HG03571 (cell line): Measurements from ENCODE around the gene PLEKHG2.

Experiments
- ATAC-seq: cut with Tn5 transposase; IDR thresholded peaks from one replicate; pipeline ENCODE4 v1.9.1; 2021; ENCODE audit not compliant: unreplicated experiment

The PLEKHG2 gene

DNA sequence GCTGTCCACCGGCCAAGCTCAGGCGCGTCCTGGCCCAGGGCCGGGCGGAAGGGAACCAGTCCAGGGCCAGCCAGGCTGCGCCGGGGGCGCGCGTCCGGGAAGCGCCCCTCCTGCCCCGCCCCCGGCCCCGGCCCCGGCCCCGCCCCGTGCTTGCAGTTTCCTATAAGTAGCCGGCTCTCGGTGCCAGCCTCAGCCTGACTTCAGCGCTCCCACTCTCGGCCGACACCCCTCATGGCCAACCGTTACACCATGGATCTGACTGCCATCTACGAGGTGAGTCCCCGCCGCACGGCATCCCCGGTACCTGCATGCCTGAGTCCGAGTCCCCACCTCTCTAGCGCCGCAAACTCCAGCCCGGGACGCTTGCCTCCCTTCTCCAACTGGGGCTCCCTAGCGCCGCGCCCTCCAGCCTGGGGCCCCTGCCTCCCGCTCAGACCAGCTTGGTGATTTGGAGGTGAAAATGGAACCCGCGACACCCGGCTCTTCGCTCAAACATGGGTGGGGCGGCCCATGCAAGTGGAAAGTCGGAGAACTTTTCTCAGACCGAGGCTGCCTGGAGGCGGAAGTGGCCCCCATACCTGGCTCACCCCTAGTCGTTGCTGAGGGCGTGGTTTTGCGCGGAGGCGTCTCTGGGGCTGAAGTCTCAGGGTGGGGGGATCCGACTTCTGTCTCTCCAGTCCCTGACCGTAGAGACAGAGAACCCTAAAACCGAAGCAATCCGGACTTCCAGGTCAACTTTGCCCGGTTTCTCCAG, 5.6 kb upstream of the PLEKHG2 start, which contains the start of gene ZFP36:
ZFP36 (plus strand) TSS at position 192 of the 754 bp plus-strand sequence; CDS start at position 250, 58 bp downstream.
- no peak for ATAC-seq

DNA sequence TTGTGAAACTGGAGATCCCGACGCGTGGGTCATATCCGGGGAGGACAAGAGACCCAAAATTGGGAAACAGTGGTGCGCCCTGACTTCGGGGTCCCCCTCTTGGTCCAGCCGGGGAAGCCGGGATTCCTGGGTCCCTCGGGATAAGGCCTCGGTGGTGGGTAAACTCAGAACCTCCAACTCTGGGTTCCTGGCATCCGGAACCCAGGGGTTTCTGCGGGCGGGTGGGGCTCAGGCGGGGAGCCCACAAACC, 5.1 kb upstream of the PLEKHG2 start:
- ATAC-seq, result no peak

DNA sequence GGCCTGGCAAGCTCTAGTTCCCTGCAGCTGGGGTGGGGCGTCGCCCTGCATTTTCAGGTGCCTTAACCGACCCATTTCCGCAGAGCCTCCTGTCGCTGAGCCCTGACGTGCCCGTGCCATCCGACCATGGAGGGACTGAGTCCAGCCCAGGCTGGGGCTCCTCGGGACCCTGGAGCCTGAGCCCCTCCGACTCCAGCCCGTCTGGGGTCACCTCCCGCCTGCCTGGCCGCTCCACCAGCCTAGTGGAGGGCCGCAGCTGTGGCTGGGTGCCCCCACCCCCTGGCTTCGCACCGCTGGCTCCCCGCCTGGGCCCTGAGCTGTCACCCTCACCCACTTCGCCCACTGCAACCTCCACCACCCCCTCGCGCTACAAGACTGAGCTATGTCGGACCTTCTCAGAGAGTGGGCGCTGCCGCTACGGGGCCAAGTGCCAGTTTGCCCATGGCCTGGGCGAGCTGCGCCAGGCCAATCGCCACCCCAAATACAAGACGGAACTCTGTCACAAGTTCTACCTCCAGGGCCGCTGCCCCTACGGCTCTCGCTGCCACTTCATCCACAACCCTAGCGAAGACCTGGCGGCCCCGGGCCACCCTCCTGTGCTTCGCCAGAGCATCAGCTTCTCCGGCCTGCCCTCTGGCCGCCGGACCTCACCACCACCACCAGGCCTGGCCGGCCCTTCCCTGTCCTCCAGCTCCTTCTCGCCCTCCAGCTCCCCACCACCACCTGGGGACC, 4.6 kb upstream of the PLEKHG2 start:
- ATAC-seq, result no peak

DNA sequence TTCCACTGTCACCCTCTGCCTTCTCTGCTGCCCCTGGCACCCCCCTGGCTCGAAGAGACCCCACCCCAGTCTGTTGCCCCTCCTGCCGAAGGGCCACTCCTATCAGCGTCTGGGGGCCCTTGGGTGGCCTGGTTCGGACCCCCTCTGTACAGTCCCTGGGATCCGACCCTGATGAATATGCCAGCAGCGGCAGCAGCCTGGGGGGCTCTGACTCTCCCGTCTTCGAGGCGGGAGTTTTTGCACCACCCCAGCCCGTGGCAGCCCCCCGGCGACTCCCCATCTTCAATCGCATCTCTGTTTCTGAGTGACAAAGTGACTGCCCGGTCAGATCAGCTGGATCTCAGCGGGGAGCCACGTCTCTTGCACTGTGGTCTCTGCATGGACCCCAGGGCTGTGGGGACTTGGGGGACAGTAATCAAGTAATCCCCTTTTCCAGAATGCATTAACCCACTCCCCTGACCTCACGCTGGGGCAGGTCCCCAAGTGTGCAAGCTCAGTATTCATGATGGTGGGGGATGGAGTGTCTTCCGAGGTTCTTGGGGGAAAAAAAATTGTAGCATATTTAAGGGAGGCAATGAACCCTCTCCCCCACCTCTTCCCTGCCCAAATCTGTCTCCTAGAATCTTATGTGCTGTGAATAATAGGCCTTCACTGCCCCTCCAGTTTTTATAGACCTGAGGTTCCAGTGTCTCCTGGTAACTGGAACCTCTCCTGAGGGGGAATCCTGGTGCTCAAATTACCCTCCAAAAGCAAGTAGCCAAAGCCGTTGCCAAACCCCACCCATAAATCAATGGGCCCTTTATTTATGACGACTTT, 3.9 kb upstream of the PLEKHG2 start:
- no peak for ATAC-seq

DNA sequence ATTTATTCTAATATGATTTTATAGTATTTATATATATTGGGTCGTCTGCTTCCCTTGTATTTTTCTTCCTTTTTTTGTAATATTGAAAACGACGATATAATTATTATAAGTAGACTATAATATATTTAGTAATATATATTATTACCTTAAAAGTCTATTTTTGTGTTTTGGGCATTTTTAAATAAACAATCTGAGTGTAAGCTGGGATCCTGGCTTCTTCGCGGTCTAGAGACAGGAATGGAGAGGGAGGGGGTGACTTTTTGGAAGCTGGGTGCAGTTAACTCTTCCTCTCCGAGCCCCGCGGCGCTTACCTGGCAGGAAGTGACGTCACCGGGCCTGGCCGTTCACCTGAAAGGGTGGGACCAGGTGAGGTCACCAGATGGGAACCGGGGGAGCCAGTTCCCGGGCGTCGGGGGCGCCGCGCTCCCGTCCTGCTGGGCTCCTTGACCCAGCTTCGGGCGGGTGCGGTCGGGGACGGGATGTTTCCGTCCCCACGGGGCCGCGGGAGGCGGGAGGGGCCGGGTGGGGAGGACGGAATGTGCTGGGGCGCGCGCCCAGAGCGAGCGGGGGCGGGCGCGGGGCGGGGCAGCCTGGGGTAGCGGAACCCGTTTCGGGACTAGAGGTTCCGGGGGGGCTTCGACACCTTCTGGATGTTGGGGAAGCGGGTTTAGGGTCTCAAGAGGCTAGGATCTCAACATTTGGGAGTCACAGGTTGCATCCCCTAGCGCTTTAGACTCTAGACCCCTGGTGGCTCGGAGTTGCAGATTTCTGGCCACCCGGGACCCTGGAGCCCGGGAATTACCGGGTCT, 3.1 kb upstream of the PLEKHG2 start:
- ATAC-seq, result no peak

DNA sequence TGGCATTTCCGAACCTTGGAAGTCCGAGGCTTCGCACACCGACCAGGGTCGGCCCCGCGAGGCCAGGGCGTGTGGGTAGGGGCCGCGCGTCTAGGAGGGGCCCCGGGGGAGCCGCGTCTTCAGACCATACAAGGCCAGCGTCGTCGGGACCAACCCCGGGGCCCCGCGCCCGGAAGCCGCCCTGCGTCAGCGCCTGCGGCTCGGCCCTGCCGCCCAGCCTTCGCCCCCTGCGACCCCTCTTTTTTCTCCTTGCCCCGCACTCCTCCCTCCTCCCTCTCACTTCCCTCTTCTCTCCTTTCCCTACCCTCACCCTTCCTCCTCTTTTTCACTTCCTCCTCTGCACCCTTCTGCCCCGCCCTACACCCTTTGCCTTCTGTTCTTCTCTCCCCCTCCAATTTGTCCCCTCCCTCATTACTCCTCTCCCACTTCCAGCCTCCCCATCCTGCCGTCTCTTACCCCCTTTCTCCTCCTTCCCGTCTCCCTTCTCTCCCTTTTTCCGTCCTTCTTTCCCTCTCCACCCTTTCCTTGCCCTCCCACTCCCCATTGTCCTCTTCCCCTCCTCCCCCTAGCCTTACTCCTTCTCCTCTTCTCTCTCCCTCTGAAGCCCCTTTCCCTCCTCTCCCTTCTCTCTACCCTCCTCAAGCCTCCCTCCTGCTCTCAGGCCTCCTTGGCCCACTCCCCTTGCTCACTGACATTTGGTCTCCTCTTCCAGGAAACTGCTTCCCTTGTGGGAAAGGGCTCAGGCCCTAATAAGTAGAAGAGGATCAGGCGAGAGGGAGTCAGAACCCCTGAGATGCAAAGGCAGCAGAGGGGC, 2.2 kb upstream of the PLEKHG2 start:
- ATAC-seq, result no peak

DNA sequence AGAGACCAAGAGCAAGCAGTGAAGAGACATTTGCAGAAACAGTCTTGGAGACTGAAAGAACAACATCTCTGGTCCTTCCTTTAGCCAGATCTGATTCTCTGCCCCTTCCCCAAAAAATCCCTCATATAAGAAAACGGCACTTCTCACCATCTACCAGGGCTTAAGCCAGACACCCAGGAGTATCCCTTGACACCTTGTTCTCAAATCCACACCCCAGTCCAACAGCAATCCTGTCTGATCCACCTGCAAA, 1.7 kb upstream of the PLEKHG2 start:
- ATAC-seq, result no peak

DNA sequence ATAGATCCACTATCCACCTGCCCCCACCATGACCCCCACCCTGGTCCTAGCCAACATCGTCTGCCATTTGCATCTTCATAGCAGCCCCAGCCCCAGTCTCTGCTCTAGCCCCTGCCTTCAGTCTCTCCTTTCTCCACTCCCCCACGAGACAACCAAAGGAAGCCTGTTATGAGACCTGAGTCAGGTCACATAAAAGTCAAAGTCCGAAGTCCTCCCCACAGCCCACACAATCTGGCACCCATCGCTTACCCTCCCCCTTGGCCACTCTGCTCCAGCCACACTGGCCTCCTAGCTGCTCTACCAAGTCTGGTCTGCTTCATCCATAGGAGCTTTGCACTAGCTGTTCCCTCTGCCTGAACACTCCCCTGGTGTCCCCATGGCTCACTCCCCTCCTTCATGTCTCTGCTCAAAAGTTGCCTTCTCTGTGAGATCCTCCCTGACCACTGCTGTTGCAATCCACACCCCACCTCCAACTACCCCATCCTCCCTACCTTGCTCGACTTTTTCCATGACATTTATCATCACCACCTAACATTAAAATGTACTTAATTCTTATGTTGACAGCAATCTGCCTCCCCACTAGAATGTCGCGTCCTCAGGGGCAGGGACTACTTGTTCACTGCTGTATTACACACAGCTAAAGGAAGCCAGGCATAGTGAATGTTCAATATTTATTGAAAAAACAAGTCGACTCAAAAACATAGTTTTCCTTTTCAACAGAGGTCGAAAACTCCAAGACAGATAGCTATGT, 1.2 kb upstream of the PLEKHG2 start:
- ATAC-seq, result no peak

DNA sequence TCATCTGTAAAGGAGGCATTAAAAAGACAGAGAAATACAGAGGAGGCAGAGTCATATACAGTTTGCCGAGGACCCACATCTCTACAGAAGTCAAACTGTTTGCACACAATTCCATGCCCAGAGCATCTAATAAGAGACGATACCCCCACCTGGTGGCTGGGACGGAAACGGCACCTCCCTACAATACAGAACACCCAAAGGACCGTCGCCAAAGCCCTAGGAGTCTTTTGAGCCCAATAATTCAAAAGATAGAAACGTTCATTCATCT, 703 bp upstream of the PLEKHG2 start:
- ATAC-seq, result peak; percentile 19

DNA sequence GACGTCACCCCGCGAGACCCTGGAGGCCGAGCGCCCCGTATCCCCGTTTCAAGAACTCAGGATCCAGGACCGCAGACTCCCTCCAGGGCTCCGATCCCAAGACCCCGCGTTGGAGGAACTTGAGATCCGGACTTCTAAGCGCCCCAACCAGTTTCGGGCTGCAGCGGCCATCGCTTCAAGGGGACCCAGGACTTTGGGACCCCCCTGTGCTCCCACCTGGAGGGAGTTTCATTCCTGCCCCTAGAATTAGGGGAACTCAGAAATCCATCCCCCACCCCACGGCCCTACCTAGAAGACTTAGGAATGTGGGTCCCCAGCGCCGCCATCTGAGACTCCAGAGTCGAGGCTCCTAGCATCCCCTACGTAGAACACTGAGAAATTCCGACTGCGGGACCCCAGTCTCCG, 400 bp downstream of the PLEKHG2 start:
- ATAC-seq, result no peak

DNA sequence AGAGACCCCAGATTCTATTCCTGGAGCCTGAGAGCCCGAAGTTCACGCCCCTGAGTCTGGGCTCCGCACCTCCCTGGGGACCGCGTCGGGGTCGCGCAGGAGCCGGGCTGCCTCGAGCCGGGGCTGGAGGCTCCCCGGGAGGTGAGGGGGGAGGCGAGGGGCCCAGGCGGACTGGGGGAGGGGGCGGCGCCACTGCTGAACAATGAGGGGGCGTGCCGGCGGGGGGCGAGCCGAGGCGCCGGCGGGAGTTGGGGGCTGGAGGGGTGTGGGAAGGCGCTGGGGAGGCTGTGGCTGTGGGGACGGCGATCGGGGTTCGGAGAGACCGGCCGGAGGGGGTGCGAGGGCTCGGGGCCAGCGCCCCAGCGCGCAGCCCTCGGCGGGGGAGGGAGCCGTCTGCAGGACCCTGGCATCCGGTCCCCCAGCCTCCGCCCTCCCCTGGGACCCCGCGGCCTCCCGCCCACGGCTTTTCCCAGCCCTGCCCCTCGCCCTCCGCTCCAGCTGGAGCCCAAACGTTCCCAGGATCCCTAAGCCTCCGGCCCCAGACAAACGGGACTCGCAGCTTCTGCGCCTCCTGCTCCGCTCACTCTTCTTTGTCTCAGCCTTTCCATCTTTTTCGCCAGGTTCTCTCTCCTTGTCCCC, 922 bp downstream of the PLEKHG2 start:
- no peak for ATAC-seq

DNA sequence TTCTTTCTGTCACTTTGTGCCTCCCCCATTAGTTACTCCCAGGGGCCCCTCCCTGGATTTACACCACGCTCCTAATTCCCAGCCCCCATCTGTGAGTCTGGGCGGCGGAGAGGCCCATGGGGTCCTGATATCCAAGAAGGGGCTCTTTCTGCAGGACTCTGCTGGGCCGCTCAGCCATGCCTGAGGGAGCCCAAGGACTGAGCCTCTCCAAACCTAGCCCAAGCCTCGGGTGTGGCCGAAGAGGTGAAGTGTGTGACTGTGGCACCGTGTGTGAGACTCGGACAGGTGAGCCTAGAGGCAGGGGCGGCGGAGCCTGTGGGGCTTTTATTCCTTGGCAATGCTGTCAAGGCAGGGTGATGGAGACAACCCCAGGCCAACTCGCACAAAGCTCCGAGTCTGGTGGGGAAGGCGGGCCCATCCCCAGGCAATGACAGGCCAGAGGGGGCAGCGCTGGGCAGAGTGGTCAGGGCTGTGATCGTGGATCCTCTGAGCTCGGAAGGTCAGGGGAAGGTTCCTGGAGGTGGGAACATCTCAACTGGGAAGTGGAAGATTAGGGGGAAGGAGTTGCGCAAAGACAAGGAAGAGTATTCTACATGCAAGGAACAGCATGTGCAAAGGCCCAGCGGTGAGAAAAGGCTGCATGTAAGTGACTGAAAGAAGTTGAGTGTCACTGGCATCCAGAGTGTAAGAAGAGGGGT, 1.6 kb downstream of the PLEKHG2 start:
- no peak for ATAC-seq

DNA sequence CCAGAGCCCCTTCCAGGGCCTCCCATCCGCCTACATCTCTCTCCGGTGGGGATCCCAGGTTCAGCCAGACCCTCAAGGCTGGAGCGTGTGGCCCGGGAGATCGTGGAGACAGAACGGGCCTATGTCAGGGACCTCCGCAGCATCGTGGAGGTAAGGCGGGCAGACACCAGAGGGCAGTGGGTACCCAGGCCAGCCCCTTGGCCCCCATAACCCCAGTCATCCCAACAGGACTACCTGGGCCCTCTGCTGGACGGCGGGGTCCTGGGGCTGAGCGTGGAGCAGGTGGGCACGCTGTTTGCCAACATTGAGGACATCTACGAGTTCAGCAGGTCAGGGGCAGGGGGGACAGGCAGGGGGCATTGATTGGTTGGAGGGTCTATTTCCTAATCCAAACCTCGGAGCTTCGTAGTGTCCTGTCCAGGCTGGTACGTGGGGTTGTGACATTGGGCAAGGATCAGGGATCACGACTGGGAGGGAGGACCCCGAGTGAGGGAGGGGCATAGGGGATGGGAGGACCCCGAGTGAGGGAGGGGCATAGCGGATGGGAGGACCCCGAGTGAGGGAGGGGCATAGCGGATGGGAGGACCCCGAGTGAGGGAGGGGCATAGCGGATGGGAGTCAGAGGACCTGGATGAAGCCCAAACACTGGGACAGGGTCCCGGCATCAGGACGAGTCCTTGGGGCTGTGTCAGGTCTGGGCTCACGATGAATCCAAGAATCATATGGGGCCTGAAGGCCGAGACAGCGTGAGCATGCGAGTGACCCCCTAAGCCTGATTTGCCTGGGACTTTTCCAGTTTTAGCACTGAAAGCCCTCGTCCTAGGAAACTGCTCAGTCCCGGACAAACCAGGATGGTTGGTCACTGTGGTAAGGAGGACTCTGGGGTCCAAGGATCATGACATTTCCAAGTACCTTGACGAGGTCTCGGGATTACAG, 2.9 kb downstream of the PLEKHG2 start:
- ATAC-seq, result no peak

DNA sequence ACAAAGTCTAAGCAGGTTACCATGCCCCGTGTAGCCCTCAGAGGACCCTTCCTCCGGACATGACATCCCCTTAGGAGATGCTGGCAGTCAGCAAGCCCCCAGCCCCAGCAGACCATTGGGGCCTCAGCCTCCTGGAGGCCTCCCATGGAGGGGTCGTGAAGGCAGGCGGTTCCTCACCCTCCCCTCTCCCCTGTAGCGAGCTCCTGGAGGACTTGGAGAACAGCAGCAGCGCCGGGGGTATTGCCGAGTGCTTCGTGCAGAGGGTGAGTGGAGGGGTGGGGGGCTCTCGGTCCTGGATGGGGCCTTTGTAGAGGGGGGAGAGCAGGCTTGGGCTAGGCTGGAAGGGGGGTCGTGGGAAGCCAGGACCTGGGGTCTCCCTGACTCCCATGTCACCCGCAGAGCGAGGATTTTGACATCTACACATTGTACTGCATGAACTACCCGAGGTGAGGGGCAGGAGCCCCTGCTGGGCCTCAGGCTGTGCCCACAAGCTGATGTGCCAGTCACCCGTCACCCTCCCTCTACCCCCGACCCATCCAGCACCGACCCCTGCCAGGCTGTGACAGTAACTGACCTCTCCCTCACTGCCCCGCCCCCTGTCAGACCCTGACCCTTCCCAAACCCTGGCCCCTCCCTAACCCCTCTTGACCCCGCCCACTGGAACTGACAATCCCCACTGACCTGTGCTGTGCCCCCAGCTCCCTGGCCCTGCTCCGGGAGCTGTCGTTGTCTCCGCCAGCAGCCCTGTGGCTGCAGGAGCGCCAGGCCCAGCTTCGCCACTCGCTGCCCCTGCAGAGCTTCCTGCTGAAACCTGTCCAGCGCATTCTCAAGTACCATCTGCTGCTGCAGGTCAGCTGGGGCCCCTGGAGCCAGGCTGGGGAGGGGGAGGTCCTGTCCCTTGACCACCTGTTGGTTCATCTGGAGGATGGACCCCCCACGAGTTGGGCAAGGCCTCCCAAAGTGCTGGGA, 4.0 kb downstream of the PLEKHG2 start:
- ATAC-seq, result no peak

DNA sequence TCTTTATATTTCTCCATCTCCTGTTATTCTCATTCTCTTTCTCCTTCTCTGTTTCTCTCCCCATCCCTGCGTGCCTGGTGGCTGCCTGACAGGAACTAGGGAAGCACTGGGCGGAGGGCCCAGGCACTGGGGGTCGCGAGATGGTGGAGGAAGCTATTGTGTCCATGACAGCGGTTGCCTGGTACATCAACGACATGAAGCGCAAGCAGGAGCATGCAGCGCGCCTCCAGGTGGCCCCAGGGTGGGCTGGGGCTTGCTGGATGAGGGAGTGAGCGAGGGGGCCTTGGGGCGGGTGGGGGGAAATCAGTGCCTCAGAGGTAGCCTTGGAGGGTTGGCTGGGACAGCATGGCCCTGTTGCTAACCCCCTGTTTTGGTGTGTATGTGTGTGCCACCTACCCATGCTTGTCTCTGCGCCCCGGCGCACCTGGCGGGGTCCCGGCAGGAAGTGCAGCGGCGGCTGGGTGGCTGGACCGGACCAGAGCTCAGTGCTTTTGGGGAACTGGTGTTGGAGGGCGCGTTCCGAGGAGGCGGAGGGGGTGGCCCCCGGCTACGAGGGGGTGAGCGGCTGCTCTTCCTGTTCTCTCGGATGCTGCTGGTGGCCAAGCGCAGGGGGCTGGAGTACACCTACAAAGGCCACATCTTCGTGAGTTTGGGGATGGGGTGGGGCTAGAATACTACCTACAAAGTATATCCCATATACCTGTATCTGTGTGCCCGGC, 5.2 kb downstream of the PLEKHG2 start:
- ATAC-seq, result no peak

DNA sequence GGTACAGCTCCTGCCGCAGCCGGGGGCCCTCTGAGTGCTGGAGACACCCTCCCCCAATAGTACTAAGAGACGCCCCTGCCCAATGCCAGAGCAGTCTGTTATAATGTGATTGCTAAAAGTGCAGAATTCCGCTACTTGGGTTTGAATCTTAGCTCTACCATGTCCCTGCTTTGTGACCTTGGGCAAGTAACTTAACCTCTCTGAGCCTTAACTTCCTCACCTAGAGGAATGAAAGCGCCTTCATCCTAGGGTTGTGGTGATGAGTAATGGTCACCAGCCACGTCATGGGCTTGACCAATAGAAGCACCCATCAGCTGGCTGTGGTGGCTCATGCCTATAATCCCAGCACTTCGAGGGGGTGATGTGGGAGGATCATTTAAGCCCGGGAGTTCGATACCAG, 6.5 kb downstream of the PLEKHG2 start:
- no peak for ATAC-seq
